Measurements from ENCODE around the gene GPR158.
"Not testable (repeated sequence)": the region's sequence is repeated elsewhere in the genome, so short reads cannot be mapped to it uniquely, and the experiment has no call there.

Gene GPR158

DNA sequence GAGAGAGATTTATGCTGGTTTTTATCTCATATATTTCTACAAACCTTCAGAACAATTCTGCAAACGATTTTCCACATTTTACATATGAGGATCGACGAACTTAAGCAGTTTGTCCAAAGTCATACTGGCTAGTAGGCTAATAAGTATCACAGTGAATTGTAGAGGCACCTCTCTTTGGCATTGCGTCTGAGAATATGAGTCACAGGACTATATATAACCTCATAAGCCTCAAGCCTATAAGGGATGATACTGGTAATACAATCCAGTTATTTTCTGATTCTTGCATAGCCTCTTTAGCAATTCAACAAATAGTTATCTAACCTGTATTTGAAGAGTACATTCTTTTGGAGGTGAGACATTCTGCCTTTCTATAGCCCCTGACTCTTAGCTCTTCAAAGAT lies 129.8 kb downstream of the GPR158 start:
- DNase-seq (ENCODE audit: low read depth in 1 of 2, low spot score in 1 of 2) = no peak
- TF ChIP-seq, protein P1, sequence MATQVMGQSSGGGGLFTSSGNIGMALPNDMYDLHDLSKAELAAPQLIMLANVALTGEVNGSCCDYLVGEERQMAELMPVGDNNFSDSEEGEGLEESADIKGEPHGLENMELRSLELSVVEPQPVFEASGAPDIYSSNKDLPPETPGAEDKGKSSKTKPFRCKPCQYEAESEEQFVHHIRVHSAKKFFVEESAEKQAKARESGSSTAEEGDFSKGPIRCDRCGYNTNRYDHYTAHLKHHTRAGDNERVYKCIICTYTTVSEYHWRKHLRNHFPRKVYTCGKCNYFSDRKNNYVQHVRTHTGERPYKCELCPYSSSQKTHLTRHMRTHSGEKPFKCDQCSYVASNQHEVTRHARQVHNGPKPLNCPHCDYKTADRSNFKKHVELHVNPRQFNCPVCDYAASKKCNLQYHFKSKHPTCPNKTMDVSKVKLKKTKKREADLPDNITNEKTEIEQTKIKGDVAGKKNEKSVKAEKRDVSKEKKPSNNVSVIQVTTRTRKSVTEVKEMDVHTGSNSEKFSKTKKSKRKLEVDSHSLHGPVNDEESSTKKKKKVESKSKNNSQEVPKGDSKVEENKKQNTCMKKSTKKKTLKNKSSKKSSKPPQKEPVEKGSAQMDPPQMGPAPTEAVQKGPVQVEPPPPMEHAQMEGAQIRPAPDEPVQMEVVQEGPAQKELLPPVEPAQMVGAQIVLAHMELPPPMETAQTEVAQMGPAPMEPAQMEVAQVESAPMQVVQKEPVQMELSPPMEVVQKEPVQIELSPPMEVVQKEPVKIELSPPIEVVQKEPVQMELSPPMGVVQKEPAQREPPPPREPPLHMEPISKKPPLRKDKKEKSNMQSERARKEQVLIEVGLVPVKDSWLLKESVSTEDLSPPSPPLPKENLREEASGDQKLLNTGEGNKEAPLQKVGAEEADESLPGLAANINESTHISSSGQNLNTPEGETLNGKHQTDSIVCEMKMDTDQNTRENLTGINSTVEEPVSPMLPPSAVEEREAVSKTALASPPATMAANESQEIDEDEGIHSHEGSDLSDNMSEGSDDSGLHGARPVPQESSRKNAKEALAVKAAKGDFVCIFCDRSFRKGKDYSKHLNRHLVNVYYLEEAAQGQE (IDR thresholded peaks at IDR 0.05; ENCODE audit: insufficient replicate concordance, low read depth) = no peak
- TF ChIP-seq SPI1 (IDR thresholded peaks at IDR 0.05; ENCODE audit: borderline replicate concordance, low read depth) (no peak), GABPA (IDR thresholded peaks at IDR 0.05; ENCODE audit: low read depth) (no peak), POLR2AphosphoS5 (IDR thresholded peaks at IDR 0.05; ENCODE audit: low read depth) (no peak)
- TF ChIP-seq, protein P2, sequence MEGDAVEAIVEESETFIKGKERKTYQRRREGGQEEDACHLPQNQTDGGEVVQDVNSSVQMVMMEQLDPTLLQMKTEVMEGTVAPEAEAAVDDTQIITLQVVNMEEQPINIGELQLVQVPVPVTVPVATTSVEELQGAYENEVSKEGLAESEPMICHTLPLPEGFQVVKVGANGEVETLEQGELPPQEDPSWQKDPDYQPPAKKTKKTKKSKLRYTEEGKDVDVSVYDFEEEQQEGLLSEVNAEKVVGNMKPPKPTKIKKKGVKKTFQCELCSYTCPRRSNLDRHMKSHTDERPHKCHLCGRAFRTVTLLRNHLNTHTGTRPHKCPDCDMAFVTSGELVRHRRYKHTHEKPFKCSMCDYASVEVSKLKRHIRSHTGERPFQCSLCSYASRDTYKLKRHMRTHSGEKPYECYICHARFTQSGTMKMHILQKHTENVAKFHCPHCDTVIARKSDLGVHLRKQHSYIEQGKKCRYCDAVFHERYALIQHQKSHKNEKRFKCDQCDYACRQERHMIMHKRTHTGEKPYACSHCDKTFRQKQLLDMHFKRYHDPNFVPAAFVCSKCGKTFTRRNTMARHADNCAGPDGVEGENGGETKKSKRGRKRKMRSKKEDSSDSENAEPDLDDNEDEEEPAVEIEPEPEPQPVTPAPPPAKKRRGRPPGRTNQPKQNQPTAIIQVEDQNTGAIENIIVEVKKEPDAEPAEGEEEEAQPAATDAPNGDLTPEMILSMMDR (IDR thresholded peaks at IDR 0.05; ENCODE audit: insufficient read depth, low read length) = no peak

DNA sequence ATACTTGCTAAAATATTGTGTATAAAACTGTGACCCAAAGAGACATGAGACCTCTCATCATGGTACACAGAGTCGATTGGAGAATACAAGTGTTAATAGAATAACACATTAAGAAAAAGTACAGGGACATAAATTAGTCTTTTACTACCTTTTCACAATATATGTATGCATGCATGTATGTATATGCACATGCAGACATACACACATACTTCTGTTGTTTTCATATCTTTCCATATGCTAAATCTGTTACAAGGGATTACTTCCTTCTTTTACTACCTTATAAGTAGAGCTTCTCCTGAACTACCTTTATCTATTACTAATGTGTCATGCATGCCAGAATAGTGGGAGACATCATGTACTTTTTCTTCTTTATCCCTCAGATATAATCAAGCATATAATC lies 131.6 kb downstream of the GPR158 start:
- TF ChIP-seq GABPA (IDR thresholded peaks at IDR 0.05; ENCODE audit: low read depth) = no peak
- TF ChIP-seq, protein P2 (IDR thresholded peaks at IDR 0.05; ENCODE audit: insufficient read depth, low read length) = no peak
- TF ChIP-seq POLR2AphosphoS5 (IDR thresholded peaks at IDR 0.05; ENCODE audit: low read depth) = no peak
- TF ChIP-seq SPI1 (IDR thresholded peaks at IDR 0.05; ENCODE audit: borderline replicate concordance, low read depth) = no peak
- TF ChIP-seq, protein P1 (IDR thresholded peaks at IDR 0.05; ENCODE audit: insufficient replicate concordance, low read depth) = no peak
- DNase-seq (ENCODE audit: low read depth in 1 of 2, low spot score in 1 of 2) = no peak
- Histone ChIP-seq H3K27me3 (ENCODE audit: insufficient read depth, poor library complexity, severe bottlenecking) (no peaks in the 10 kb centered on the region), H3K4me3 (replicated peaks; ENCODE audit: insufficient read depth, low read length) (no peak overlapping the region), H3K27ac (replicated peaks) (no peak overlapping the region)

More for the DNA sequence above, 129.8 kb downstream of the GPR158 start:
- Histone ChIP-seq H3K4me3 (replicated peaks; ENCODE audit: insufficient read depth, low read length) (no peak overlapping the region), H3K27ac (replicated peaks) (no peak overlapping the region), H3K27me3 (ENCODE audit: insufficient read depth, poor library complexity, severe bottlenecking) (no peaks in the 10 kb centered on the region)

DNA sequence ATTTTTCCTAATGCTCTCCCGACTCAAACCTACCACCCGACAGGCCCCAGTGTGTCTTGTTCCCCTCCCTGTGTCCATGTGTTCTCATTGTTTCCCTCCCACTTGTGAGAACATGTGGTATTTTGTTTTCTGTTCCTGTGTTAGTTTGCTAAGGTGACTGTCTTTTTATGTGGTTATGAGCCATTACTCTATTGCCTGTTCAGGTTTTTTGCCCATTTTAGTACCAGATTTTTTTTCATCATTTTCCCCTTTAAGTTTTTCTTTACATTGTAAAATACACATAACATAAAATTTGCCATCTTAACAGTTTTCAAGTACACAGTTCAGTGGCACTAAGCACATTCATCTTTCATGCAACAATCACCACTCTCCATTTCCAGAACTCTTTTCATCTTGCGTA lies 133.5 kb downstream of the GPR158 start:
- TF ChIP-seq, protein P2 (IDR thresholded peaks at IDR 0.05; ENCODE audit: insufficient read depth, low read length) = no peak
- DNase-seq (ENCODE audit: low read depth in 1 of 2, low spot score in 1 of 2) = no peak
- Histone ChIP-seq H3K27me3 (ENCODE audit: insufficient read depth, poor library complexity, severe bottlenecking) (no peaks in the 10 kb centered on the region), H3K27ac (replicated peaks) (no peak overlapping the region), H3K4me3 (replicated peaks; ENCODE audit: insufficient read depth, low read length) (no peak overlapping the region)

DNA sequence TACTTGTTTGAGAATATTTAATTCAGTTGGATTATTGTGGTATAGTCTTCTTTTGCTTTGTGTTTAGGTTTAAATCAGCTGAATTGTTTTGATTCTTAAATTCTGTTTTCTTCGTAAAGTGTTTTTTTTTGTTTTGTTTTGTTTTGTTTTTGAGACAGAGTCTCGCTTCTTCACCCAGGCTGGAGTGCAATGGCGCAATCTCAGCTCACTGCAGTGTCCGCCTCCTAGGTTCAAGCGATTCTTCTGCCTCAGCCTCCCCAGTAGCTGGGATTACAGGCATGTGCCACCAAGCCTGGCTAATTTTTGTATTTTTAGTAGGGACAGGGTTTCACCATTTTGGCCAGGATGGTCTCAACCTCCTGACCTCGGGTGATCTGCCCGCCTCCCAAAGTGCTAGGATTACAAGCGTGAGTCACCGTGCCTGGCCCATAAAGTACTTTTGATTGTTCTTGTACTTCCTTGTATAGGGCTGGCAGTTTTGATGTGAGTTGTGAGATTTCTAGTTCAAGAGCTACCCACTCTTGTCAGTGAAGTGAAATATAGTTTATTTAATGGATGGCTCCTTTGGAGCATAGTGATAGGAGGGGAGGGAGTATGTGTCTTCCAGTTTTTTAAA lies 142.9 kb downstream of the GPR158 start:
- not testable (repeated sequence) for H3K4me3 ChIP-seq (replicated peaks; ENCODE audit: insufficient read depth, low read length); H3K27ac ChIP-seq (replicated peaks)

More for the DNA sequence above, 142.9 kb downstream of the GPR158 start:
- H3K27me3 ChIP-seq (ENCODE audit: insufficient read depth, poor library complexity, severe bottlenecking); DNase-seq (ENCODE audit: low read depth in 1 of 2, low spot score in 1 of 2): not testable (repeated sequence)

All from HL-60 (cell line).